ENCODE measurements around the gene OR8D2.
A peak's percentile ranks its signal among the peaks of the same experiment; 100 is the strongest.

The OR8D2 gene

GRCh38 chr11:124311269-124311668, 8.7 kb downstream of the OR8D2 start:
- H3K4me3 Mint-ChIP-seq, result no peak overlapping the region
- no peaks in the 10 kb centered on the region for H3K4me1 Mint-ChIP-seq (ENCODE audit: low read depth)
- no peaks in the 10 kb centered on the region for H3K27me3 Mint-ChIP-seq (ENCODE audit: low read depth)
- H3K27ac Mint-ChIP-seq, result no peak overlapping the region
- no peak for DNase-seq (ENCODE audit: low spot score)
- H3K9me3 Mint-ChIP-seq, result no peaks in the 10 kb centered on the region
- H3K36me3 Mint-ChIP-seq (ENCODE audit: low read depth), result no peaks in the 10 kb centered on the region

DNA sequence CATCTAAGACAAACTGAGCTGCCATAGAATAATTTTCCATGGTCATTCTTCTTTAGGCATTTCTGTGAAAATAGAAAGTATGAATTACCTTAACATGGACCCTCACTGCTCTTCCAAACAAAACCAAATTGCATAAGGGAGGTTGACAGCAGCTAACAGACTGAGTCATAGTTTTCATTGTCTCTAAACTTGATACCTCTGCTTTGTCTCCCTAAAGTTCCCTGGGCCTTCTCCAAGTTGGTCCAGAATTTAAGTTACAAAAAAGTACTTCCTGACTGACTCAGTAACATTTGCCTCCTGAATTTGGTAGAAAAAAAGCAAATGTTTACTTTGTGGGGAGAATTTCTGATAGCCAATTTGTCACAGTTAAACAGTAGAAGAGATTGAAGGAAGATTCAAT, 9.3 kb downstream of the OR8D2 start:
- DNase-seq (ENCODE audit: low spot score), result no peak
- no peaks in the 10 kb centered on the region for H3K36me3 Mint-ChIP-seq (ENCODE audit: low read depth)
- H3K27me3 Mint-ChIP-seq (ENCODE audit: low read depth), result no peaks in the 10 kb centered on the region
- H3K4me3 Mint-ChIP-seq, result no peak overlapping the region
- H3K27ac Mint-ChIP-seq, result no peak overlapping the region
- no peaks in the 10 kb centered on the region for H3K9me3 Mint-ChIP-seq
- H3K4me1 Mint-ChIP-seq (ENCODE audit: low read depth), result no peaks in the 10 kb centered on the region

- no peak overlapping the region for H3K27ac Mint-ChIP-seq
- H3K4me3 Mint-ChIP-seq, result no peak overlapping the region
- no peaks in the 10 kb centered on the region for H3K27me3 Mint-ChIP-seq (ENCODE audit: low read depth)
- DNase-seq (ENCODE audit: low spot score), result no peak
- H3K9me3 Mint-ChIP-seq, result no peaks in the 10 kb centered on the region
- no peaks in the 10 kb centered on the region for H3K4me1 Mint-ChIP-seq (ENCODE audit: low read depth)
- H3K36me3 Mint-ChIP-seq (ENCODE audit: low read depth), result no peaks in the 10 kb centered on the region
Measured at GRCh38 chr11:124307093-124307492, 12.9 kb downstream of the OR8D2 start.

- H3K4me1 Mint-ChIP-seq (ENCODE audit: low read depth), result no peaks in the 10 kb centered on the region
- H3K36me3 Mint-ChIP-seq (ENCODE audit: low read depth), result no peaks in the 10 kb centered on the region
- H3K4me3 Mint-ChIP-seq, result no peak overlapping the region
- DNase-seq (ENCODE audit: low spot score), result no peak
- no peak overlapping the region for H3K27ac Mint-ChIP-seq
- no peaks in the 10 kb centered on the region for H3K27me3 Mint-ChIP-seq (ENCODE audit: low read depth)
- H3K9me3 Mint-ChIP-seq, result no peaks in the 10 kb centered on the region
Measured at GRCh38 chr11:124302347-124303125, 17.5 kb downstream of the OR8D2 start.

- no peak overlapping the region for H3K27ac Mint-ChIP-seq
- H3K9me3 Mint-ChIP-seq, result no peaks in the 10 kb centered on the region
- no peaks in the 10 kb centered on the region for H3K36me3 Mint-ChIP-seq (ENCODE audit: low read depth)
- H3K27me3 Mint-ChIP-seq (ENCODE audit: low read depth), result no peaks in the 10 kb centered on the region
- no peak for DNase-seq (ENCODE audit: low spot score)
- no peaks in the 10 kb centered on the region for H3K4me1 Mint-ChIP-seq (ENCODE audit: low read depth)
- no peak overlapping the region for H3K4me3 Mint-ChIP-seq
Measured at GRCh38 chr11:124301548-124301947, 18.4 kb downstream of the OR8D2 start.

- Mint-ChIP-seq H3K4me3 (no peak overlapping the region), H3K4me1 (ENCODE audit: low read depth) (no peaks in the 10 kb centered on the region), H3K36me3 (ENCODE audit: low read depth) (no peaks in the 10 kb centered on the region), H3K9me3 (no peaks in the 10 kb centered on the region), H3K27me3 (ENCODE audit: low read depth) (no peaks in the 10 kb centered on the region), H3K27ac (no peak overlapping the region)
- no peak for DNase-seq (ENCODE audit: low spot score)
Measured at GRCh38 chr11:124297921-124298320, 22.1 kb downstream of the OR8D2 start.

DNA sequence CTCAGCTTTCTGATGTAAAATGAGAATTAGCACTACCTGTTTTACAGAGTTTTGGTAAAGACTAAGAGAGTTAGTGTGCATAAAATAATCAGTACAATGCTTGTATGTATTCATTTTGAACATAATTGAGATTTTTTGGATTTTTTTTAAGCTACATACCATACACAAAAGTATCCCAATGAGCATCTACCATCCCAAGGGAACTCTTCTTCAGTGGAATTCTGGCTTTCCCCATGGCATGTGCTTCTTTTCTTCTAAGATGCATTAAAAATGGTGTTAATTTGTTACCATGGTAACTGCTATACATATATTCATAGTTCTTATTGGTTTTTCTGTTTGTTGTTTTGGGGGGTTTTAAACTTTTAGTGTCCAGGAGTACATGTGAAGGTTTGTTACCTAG, 24.0 kb downstream of the OR8D2 start:
- Mint-ChIP-seq H3K36me3 (ENCODE audit: low read depth) (no peaks in the 10 kb centered on the region), H3K4me3 (no peak overlapping the region), H3K4me1 (ENCODE audit: low read depth) (no peaks in the 10 kb centered on the region), H3K27ac (no peak overlapping the region), H3K9me3 (no peaks in the 10 kb centered on the region), H3K27me3 (ENCODE audit: low read depth) (no peaks in the 10 kb centered on the region)
- no peak for DNase-seq (ENCODE audit: low spot score)

DNA sequence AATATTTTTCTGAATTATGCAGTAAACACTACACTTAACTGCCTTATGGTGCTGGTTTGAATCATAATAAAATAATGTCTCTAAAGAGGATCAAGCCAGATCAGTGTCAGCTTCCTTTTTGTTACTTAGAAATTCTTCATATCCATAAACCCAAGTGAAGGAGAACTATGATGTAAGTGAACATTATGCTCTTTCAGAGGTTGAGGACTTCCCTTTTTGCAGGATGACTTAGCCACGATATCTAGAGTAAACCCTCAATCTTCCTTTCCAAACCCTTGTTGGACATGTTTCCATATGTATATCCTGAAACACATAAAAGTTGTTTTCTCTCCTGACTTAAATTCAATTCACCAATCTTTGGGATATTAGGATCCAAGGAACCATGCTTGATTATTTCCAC, 25.3 kb downstream of the OR8D2 start:
- no peaks in the 10 kb centered on the region for H3K27me3 Mint-ChIP-seq (ENCODE audit: low read depth)
- DNase-seq (ENCODE audit: low spot score), result no peak
- no peak overlapping the region for H3K4me3 Mint-ChIP-seq
- no peak overlapping the region for H3K27ac Mint-ChIP-seq
- H3K4me1 Mint-ChIP-seq (ENCODE audit: low read depth), result no peaks in the 10 kb centered on the region
- no peaks in the 10 kb centered on the region for H3K36me3 Mint-ChIP-seq (ENCODE audit: low read depth)
- no peaks in the 10 kb centered on the region for H3K9me3 Mint-ChIP-seq

- H3K4me3 Mint-ChIP-seq, result no peak overlapping the region
- peaks cover 3% of the 10 kb centered on the region for H3K4me1 Mint-ChIP-seq (ENCODE audit: low read depth)
- H3K9me3 Mint-ChIP-seq, result peaks cover 9% of the 10 kb centered on the region
- DNase-seq (ENCODE audit: low spot score), result no peak
- no peaks in the 10 kb centered on the region for H3K36me3 Mint-ChIP-seq (ENCODE audit: low read depth)
- no peak overlapping the region for H3K27ac Mint-ChIP-seq
- H3K27me3 Mint-ChIP-seq (ENCODE audit: low read depth), result peaks cover 13% of the 10 kb centered on the region
Measured at GRCh38 chr11:124285610-124286344, 34.2 kb downstream of the OR8D2 start.

DNA sequence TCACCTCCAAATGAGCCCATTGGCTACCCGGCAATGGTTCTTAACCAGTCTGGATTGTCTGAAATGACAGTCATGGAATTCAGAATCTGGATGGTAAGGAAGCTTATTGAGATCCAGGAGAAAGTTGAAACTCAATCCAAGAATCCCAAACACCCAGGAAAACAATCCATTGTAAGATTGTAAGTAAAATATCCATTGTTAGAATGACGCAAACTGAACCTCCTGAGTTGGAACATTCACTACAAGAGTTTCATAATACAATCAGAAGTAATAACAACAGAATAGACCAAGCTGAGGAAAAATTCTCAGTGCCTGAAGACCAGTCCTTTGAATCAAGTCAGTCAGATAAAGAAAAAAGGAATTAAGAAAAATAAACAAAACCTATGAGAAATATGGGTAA, 41.7 kb downstream of the OR8D2 start:
- Mint-ChIP-seq H3K4me1 (ENCODE audit: low read depth) (peaks cover 11% of the 10 kb centered on the region), H3K27ac (no peak overlapping the region), H3K27me3 (ENCODE audit: low read depth) (peaks cover 17% of the 10 kb centered on the region), H3K36me3 (ENCODE audit: low read depth) (no peaks in the 10 kb centered on the region), H3K9me3 (peaks cover 4% of the 10 kb centered on the region), H3K4me3 (no peak overlapping the region)
- DNase-seq (ENCODE audit: low spot score), result no peak

GRCh38 chr11:124277804-124278203, 42.2 kb downstream of the OR8D2 start:
- no peaks in the 10 kb centered on the region for H3K36me3 Mint-ChIP-seq (ENCODE audit: low read depth)
- H3K27ac Mint-ChIP-seq, result no peak overlapping the region
- DNase-seq (ENCODE audit: low spot score), result no peak
- peaks cover 17% of the 10 kb centered on the region for H3K27me3 Mint-ChIP-seq (ENCODE audit: low read depth)
- peaks cover 4% of the 10 kb centered on the region for H3K9me3 Mint-ChIP-seq
- peaks cover 11% of the 10 kb centered on the region for H3K4me1 Mint-ChIP-seq (ENCODE audit: low read depth)
- H3K4me3 Mint-ChIP-seq, result no peak overlapping the region

DNA sequence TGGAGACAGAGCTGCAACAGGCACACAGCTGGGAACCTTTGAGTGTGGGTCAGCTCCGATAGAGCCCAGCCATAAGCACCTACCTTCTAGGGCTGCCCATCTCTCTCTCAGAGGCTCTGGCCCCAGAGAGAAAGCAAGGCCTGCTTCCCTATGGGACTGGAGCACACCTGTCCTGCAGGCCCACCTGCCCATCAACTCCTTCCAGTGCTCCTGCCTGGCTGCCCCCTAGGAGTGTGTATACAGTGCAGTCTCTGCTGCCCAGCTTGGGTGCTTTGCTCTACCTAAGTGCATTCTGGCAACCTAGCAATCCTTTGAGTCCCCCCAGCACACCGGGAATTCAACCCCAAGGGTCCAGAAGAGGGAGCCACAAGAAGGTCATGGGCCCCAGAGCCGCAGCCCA, 42.8 kb downstream of the OR8D2 start:
- no peaks in the 10 kb centered on the region for H3K36me3 Mint-ChIP-seq (ENCODE audit: low read depth)
- peaks cover 11% of the 10 kb centered on the region for H3K4me1 Mint-ChIP-seq (ENCODE audit: low read depth)
- H3K27ac Mint-ChIP-seq, result no peak overlapping the region
- H3K9me3 Mint-ChIP-seq, result peaks cover 4% of the 10 kb centered on the region
- no peak for DNase-seq (ENCODE audit: low spot score)
- H3K4me3 Mint-ChIP-seq, result no peak overlapping the region
- H3K27me3 Mint-ChIP-seq (ENCODE audit: low read depth), result peaks cover 17% of the 10 kb centered on the region

- H3K27me3 Mint-ChIP-seq (ENCODE audit: low read depth), result peaks cover 20% of the 10 kb centered on the region
- no peak overlapping the region for H3K4me3 Mint-ChIP-seq
- no peak overlapping the region for H3K27ac Mint-ChIP-seq
- no peaks in the 10 kb centered on the region for H3K36me3 Mint-ChIP-seq (ENCODE audit: low read depth)
- peaks cover 4% of the 10 kb centered on the region for H3K9me3 Mint-ChIP-seq
- peaks cover 11% of the 10 kb centered on the region for H3K4me1 Mint-ChIP-seq (ENCODE audit: low read depth)
- peak; percentile 54 for DNase-seq (ENCODE audit: low spot score)
Measured at GRCh38 chr11:124276081-124276480, 43.9 kb downstream of the OR8D2 start.

DNA sequence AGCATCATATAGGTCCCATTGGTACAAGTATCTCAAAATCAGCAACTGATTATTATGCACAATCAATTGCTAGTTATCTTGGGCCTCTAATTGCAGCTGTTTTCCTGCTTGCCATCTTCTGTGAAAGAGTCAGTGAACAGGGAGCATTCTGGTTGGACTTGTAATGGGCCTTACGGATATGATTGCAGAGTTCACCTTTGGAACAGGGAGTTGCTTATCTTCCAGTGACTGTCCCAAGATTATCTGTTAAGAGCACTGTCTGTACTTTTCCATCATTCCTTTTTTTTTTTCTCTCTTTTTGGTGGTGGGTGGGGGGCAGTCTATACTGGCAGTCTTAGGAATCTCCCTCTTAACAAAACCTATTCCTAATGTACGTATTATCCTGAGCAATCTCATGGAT, 46.0 kb downstream of the OR8D2 start:
- Mint-ChIP-seq H3K4me3 (no peak overlapping the region), H3K4me1 (ENCODE audit: low read depth) (peaks cover 11% of the 10 kb centered on the region), H3K9me3 (no peaks in the 10 kb centered on the region), H3K27ac (no peak overlapping the region), H3K36me3 (ENCODE audit: low read depth) (no peaks in the 10 kb centered on the region), H3K27me3 (ENCODE audit: low read depth) (peaks cover 14% of the 10 kb centered on the region)
- no peak for DNase-seq (ENCODE audit: low spot score)

Data from T-helper 2 cell treated with Interferon-gamma antibody and Interleukin-4, amounts not matched to agents 5 μg/mL and 100 μg/mL, for 36 hours (primary cell).